Measurements from ENCODE around the gene MS4A14. TPM values are rescaled to one million over a fixed set of nuclear protein-coding genes. Genes with fewer than 3 reads are reported as not detected.

Gene MS4A14
- total RNA-seq, 2 experiments from 2014 or later = not detected

Other genes starting within 250 kb of the MS4A14 start
- not detected for gene MS4A6A, start 213.4 kb upstream of the MS4A14 start, total RNA-seq
- gene MS4A4E, start 153.3 kb upstream of the MS4A14 start, total RNA-seq = not detected
- gene MS4A4A, start 115.8 kb upstream of the MS4A14 start, total RNA-seq = not detected
- not detected for gene MS4A6E, start 69.2 kb upstream of the MS4A14 start, total RNA-seq
- not detected for gene MS4A7, start 17.9 kb upstream of the MS4A14 start, total RNA-seq
- gene MS4A5, start 33.1 kb downstream of the MS4A14 start, total RNA-seq = not detected
- not detected for gene MS4A1, start 59.4 kb downstream of the MS4A14 start, total RNA-seq
- not detected for gene MS4A12, start 96.3 kb downstream of the MS4A14 start, total RNA-seq
- not detected for gene MS4A13, start 118.9 kb downstream of the MS4A14 start, total RNA-seq

Measured in activated CD4-positive, alpha-beta memory T cell treated with anti-CD3 and anti-CD28 coated beads, Interleukin-2, amount 10 ng/mL, durations not matched to agents 7 days and 5 days (primary cell).